Heart left ventricle (tissue), 16 donors: Measurements from ENCODE around the gene IWS1. TPM values are rescaled to one million over a fixed set of nuclear protein-coding genes. Genes with fewer than 3 reads are reported as not detected.

Source experiments
- ATAC-seq, 4 donors: fragments of 200-7000 bp; cut with Tn5 transposase; one replicate each; pipeline ENCODE4 v1.9.1; 2020 to 2022; ENCODE audit warnings: moderate library complexity in 4 of 4, mild to moderate bottlenecking in 3 of 4, moderate number of reproducible peaks in 1 of 4
- DNase-seq, 5 donors: peaks; one replicate each; pipeline ENCODE4 v3.0.0-alpha.2; 2020
- H3K27ac ChIP-seq, 12 donors: fragments of 200-600 bp; sonication (generic) in 4 of 12; one replicate each; pipeline versions ENCODE4 v1.5.0 to v1.8.0; 2016 to 2022; ENCODE audit warnings: mild to moderate bottlenecking in 2 of 12
- H3K27me3 ChIP-seq, 9 donors: fragments of 200-600 bp; sonication (generic) in 2 of 9; one replicate each; pipeline versions ENCODE4 v1.5.1 to v1.8.0; 2016 to 2022; ENCODE audit warnings: mild to moderate bottlenecking in 3 of 9
- H3K36me3 ChIP-seq, 9 donors: fragments of 200-600 bp; sonication (generic) in 2 of 9; one replicate each; pipeline versions ENCODE4 v1.5.0 to v1.8.0; 2018 to 2022; ENCODE audit warnings: mild to moderate bottlenecking in 2 of 9
- H3K4me1 ChIP-seq, 12 donors: fragments of 200-600 bp; sonication (generic) in 4 of 12; one replicate each; pipeline versions ENCODE4 v1.5.0 to v1.8.0; 2016 to 2022; ENCODE audit warnings: mild to moderate bottlenecking in 3 of 12
- H3K4me3 ChIP-seq, 12 donors: fragments of 200-600 bp; sonication (generic) in 4 of 12; one replicate each; pipeline versions ENCODE4 v1.5.0 to v1.8.0; 2017 to 2022; ENCODE audit warnings: mild to moderate bottlenecking in 9 of 12, moderate library complexity in 4 of 12
- H3K9me3 ChIP-seq, 12 donors: fragments of 200-600 bp; sonication (generic) in 4 of 12; one replicate each; pipeline versions ENCODE4 v1.5.0 to v1.8.0; 2016 to 2022; ENCODE audit warnings: mild to moderate bottlenecking in 1 of 12
- POLR2A ChIP-seq, 2 donors: fragments of 450-650 bp; IDR thresholded peaks; one replicate each; pipeline ENCODE4 v1.6.1; 2017; ENCODE audit warnings: antibody characterized with exemption in 2 of 2, mild to moderate bottlenecking in 2 of 2, moderate library complexity in 2 of 2
- WGBS, 4 donors: extraction: QIAGEN DNeasy Blood & Tissue Kit in 2 of 4; methylation state at CpG; one replicate each; pipeline versions ENCODE4 v1.1.5 to v1.1.7; 2013 to 2018; 5-methylcytosine and 5-hydroxymethylcytosine counted together
- intact Hi-C, 10 donors: fragments of 100-400 bp; cut with DNase I; formaldehyde crosslinking; loops; one replicate each; pipeline versions ENCODE4 v1.11.1 to v1.14.2; 2022
- polyA plus RNA-seq, 2 donors: library from polyadenylated mRNA; stranded (reverse); fragments of 200-250 nt; gene quantifications; one replicate each; pipeline ENCODE4 v1.2.3, GENCODE V29; 2013
- total RNA-seq, 9 donors: library from RNA; depleted of rRNA in 2 of 9; stranded (reverse); fragments of >200 nt in 2 of 9; fragmentation: NEBNext Ultra II Directional in 3 of 9; extraction: Animal tissue kit (Norgen Biotek cat#: 25700) in 3 of 9; gene quantifications; one replicate each; pipeline versions ENCODE4 v1.1.0 to v1.2.4, GENCODE V29; 2016 to 2023
- TF ChIP-seq, protein P1 (sequence below), 12 donors: fragments of 200-600 bp; sonication (generic) in 4 of 12; IDR thresholded peaks; one replicate each; pipeline versions ENCODE4 v1.5.0 to v1.8.0; 2018 to 2022; ENCODE audit warnings: antibody characterized with exemption in 12 of 12, mild to moderate bottlenecking in 5 of 12
- donor health status: ischemic (EF 13 %, LVEDD 7.1; RV severe dilation, severe dysfunction).
- donor health status: healthy with polysubstance abuse.
- donor health status: DM: no; HTN: yes; CAD: no.
- donor health status: DM: no; HTN: no; CAD: no.
- donor health status: ischemic (EF 25% LVEDD 6.9; RV normal size, moderate dysfunction).
- donor health status: ischemic (EF 25% LVEDD 5.7; RV mildly dilated, moderate dysfunction).
- donor health status: healthy.
- donor health status: DM: yes; HTN: yes; CAD: no.
- donor health status: ischemic (EF 35%, LVEDD 5.7; RV mildly dilated, moderate dysfunction).
- donor health status: nonischemic (EF 11% LVEDD 7.7; RV severe dilation, severe dysfunction).
- donor health status: DM: yes; HTN: yes; CAD: no.
- donor health status: PGD.
- donor health status: ischemic (EF 29% LVEDD 5.4; RV normal size, mild dysfunction).
- donor health status: nonischemic (EF 23%, LVEDD 6.1; RV moderate dilation, normal function).

The IWS1 gene
- total and polyA plus RNA-seq, 11 donors = 37.6 to 62.2 (median 46.5) TPM

DNA sequence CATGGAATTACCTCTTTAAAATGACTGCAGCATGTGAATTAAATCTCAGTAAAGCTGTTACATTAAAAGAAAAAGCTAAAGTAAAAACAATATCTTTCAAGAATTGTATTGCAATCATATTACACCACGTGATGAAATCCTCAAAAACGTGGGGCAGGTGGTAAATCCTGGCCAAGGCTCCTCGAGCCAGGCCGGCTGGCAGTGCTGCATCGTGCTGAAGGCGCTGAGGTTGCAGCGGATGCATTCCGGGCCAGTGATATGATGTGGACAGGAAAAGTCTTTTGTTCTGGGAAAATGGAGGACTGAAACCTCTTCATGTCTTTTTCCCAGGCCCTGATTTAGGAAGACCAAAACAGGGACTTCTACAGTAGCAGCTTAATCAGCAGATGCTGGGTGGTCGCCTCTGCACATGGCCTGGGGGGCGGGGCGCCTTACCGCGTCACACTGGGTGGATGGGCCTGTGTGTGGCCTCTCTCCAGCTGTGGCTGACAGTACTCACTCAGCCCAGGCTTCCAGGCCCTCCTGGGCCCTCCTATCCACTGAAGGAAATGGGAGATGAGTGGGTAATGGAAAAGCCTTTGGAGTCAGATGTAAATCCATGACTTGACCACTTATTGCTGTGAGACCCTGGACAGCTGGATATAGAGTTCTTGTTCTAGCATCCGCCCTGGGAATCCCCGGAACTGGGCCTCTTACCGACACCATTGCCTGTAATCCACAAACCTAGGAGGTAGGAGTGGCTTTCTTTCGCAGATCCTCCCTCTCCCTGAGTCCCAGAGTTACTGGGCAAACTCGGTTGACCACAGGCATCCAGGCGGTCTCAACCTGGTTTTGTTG is 62.9 kb downstream of the IWS1 start:
- Histone ChIP-seq H3K27ac (no peak overlapping the region), H3K27me3 (no peaks in the 10 kb centered on the region), H3K36me3 (peaks cover 0 to 13% (median 3%) of the 10 kb centered on the region in 9 donors), H3K4me3 (no peak overlapping the region), H3K4me1 (no peaks in the 10 kb centered on the region), H3K9me3 (no peaks in the 10 kb centered on the region)
- ATAC-seq (no peak), DNase-seq (no peak)
- 78 to 86% (median 81%) methylated on average over 19 of the region's 19 CpGs for WGBS, 4 donors
- intact Hi-C loops = no loop called here
- TF ChIP-seq POLR2A (IDR thresholded peaks at IDR 0.05) = no peak
- TF ChIP-seq, protein P1, sequence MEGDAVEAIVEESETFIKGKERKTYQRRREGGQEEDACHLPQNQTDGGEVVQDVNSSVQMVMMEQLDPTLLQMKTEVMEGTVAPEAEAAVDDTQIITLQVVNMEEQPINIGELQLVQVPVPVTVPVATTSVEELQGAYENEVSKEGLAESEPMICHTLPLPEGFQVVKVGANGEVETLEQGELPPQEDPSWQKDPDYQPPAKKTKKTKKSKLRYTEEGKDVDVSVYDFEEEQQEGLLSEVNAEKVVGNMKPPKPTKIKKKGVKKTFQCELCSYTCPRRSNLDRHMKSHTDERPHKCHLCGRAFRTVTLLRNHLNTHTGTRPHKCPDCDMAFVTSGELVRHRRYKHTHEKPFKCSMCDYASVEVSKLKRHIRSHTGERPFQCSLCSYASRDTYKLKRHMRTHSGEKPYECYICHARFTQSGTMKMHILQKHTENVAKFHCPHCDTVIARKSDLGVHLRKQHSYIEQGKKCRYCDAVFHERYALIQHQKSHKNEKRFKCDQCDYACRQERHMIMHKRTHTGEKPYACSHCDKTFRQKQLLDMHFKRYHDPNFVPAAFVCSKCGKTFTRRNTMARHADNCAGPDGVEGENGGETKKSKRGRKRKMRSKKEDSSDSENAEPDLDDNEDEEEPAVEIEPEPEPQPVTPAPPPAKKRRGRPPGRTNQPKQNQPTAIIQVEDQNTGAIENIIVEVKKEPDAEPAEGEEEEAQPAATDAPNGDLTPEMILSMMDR (IDR thresholded peaks at IDR 0.05) = no peak

DNA sequence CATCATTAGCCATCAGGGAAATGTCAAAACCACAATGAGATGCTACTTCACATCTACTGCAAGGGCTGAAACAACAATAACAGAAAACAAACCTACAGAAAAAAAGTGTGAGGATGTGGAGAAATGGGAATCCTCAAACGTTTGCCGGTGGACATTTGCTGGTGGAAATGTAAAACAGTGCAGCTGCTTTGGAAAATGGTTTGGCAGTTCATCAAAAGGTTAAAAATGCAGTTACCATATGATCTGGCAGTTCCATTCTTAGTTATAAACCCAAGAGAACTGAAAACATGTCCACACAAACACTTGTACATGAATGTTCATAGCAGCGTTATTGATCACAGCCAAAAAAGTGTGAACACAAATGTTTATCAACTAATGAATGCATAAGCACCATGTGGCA is 63.8 kb downstream of the IWS1 start:
- H3K27ac ChIP-seq = no peak overlapping the region
- TF ChIP-seq, protein P1 (IDR thresholded peaks at IDR 0.05) = no peak
- no peak for TF ChIP-seq POLR2A (IDR thresholded peaks at IDR 0.05)
- no peak for ATAC-seq
- intact Hi-C loops = no loop called here
- 70 to 77% (median 72%) methylated on average over 3 of the region's 3 CpGs for WGBS, 4 donors
- DNase-seq = no peak
- H3K4me3 ChIP-seq = no peak overlapping the region
- peaks cover 0 to 5% (median 0%) of the 10 kb centered on the region in 9 donors for H3K36me3 ChIP-seq
- no peaks in the 10 kb centered on the region for H3K27me3 ChIP-seq
- H3K9me3 ChIP-seq = no peaks in the 10 kb centered on the region
- no peaks in the 10 kb centered on the region for H3K4me1 ChIP-seq

DNA sequence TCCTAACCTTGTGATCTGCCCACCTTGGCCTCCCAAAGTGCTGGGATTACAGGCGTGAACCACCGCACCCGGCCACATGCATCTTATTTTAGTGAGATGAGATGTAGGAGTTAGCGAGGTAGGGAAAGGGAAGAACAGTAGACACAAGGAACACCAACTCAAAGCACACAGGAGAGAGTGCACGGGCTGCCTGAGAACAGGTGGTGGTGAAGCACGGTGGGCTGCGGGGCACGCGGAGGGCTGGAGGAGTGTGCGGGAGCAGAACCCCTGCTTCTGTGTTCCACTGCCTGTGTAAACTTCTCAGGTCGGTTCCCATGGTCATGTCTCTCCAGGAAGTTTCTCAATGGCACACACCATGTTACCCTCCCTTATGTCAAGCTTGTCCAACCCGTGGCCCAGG is 69.3 kb downstream of the IWS1 start:
- H3K4me1 ChIP-seq = no peaks in the 10 kb centered on the region
- no peak overlapping the region for H3K27ac ChIP-seq
- H3K9me3 ChIP-seq = no peaks in the 10 kb centered on the region
- no peak for TF ChIP-seq POLR2A (IDR thresholded peaks at IDR 0.05)
- TF ChIP-seq, protein P1 (IDR thresholded peaks at IDR 0.05) = no peak
- ATAC-seq (no peak), DNase-seq (no peak)
- no peak overlapping the region for H3K4me3 ChIP-seq
- H3K36me3 ChIP-seq = peaks cover 0 to 11% (median 0%) of the 10 kb centered on the region in 9 donors
- intact Hi-C loops = no loop called here
- 93 to 98% (median 96%) methylated on average over 12 of the region's 12 CpGs for WGBS, 4 donors
- H3K27me3 ChIP-seq = no peaks in the 10 kb centered on the region

DNA sequence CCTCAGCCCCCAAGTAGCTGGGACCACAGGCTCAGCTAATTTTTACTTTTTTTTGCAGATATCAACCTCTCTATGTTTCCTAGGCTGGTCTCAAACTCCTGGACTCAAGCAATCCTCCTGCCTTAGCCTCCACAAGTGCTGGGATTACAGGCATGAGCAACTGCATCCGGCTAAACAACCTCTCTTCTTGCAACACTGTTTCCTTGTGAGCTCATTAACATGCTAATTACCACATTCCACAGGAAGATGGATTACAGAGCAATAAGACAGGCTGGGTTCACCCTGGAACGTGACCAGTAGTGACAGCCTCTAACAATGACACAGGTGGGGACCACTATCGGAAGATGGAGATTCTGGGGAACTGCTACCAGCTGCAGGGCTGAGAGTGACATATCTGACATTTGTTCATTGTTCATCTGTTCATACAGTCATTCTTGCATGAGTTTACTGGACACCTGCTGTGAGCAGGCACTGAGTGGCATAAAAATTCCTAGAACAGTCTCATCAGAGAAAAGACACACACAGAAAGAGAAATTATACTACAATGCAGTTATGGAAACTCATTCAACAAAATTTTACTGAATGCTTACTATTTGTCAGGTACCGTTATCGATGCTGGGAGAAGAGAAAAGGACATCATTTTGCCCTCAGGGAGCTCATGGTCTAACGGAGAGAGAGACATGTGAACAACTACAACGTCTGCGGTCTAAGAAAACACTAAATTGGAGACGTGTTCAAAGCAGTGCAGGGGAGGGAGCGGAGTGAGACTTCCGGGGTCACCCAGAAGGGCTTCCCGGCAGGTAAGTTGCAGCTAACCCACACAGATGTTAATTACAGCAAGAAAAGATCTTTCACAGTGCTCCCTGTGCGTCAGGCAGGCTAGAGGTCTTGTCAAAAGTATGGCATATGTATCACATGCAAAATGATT is 70.5 kb downstream of the IWS1 start:
- H3K9me3 ChIP-seq = no peaks in the 10 kb centered on the region
- intact Hi-C loops = no loop called here
- peaks cover 0 to 8% (median 0%) of the 10 kb centered on the region in 9 donors for H3K36me3 ChIP-seq
- 87 to 93% (median 89%) methylated on average over 13 of the region's 13 CpGs for WGBS, 4 donors
- no peak for ATAC-seq
- no peak overlapping the region for H3K27ac ChIP-seq
- no peak for DNase-seq
- H3K4me1 ChIP-seq = no peaks in the 10 kb centered on the region
- no peak overlapping the region for H3K4me3 ChIP-seq
- TF ChIP-seq, protein P1 (IDR thresholded peaks at IDR 0.05) = no peak
- TF ChIP-seq POLR2A (IDR thresholded peaks at IDR 0.05) = no peak
- no peaks in the 10 kb centered on the region for H3K27me3 ChIP-seq
